Immature natural killer cell (primary cell): ENCODE measurements around the gene SIDT2. TPM values are rescaled to one million over a fixed set of nuclear protein-coding genes. Genes with fewer than 3 reads are reported as not detected.

Experiments
- DNase-seq, 3 donors: peaks; one replicate each; pipeline ENCODE4 v3.0.0; 2022; ENCODE audit warnings: mixed read lengths in 1 of 3
- H3K27ac Mint-ChIP-seq, 6 donors: one replicate each; pipeline ENCODE4 v1.8.0; 2020; ENCODE audit warnings: mixed read lengths in 6 of 6, mild to moderate bottlenecking in 5 of 6, inconsistent platforms in 4 of 6, moderate library complexity in 3 of 6
- H3K27me3 Mint-ChIP-seq, 3 donors: one replicate each; pipeline ENCODE4 v1.8.0; 2020 to 2021; ENCODE audit warnings: low read depth in 3 of 3, mild to moderate bottlenecking in 3 of 3, mixed read lengths in 3 of 3, moderate library complexity in 3 of 3, inconsistent platforms in 1 of 3
- H3K36me3 Mint-ChIP-seq, 3 donors: one replicate each; pipeline ENCODE4 v1.8.0; 2020; ENCODE audit warnings: mixed read lengths in 3 of 3, inconsistent platforms in 2 of 3, mild to moderate bottlenecking in 2 of 3
- H3K4me1 Mint-ChIP-seq, 2 donors: one replicate each; pipeline ENCODE4 v1.8.0; 2020; ENCODE audit warnings: inconsistent platforms in 2 of 2, mild to moderate bottlenecking in 2 of 2, mixed read lengths in 2 of 2, moderate library complexity in 1 of 2
- H3K4me3 Mint-ChIP-seq, 5 donors: one replicate each; pipeline ENCODE4 v1.8.0; 2020; ENCODE audit warnings: mild to moderate bottlenecking in 5 of 5, mixed read lengths in 5 of 5, inconsistent platforms in 3 of 5, moderate library complexity in 3 of 5
- H3K9me3 Mint-ChIP-seq, 6 donors: one replicate each; pipeline ENCODE4 v1.8.0; 2020; ENCODE audit warnings: mild to moderate bottlenecking in 6 of 6, mixed read lengths in 6 of 6, inconsistent platforms in 4 of 6, moderate library complexity in 3 of 6
- polyA plus RNA-seq, 3 donors: library from polyadenylated mRNA; unstranded; fragments of 300-500 nt; fragmentation: Illumina TruSeq; gene quantifications; one replicate each; pipeline ENCODE4 v1.2.3, GENCODE V29; 2021

SIDT2 gene
- polyA plus RNA-seq, 3 donors from 2014 or later = 1.6 to 4.7 (median 1.7) TPM

- no peaks in the 10 kb centered on the region for H3K36me3 Mint-ChIP-seq
- no peaks in the 10 kb centered on the region for H3K9me3 Mint-ChIP-seq
- no peaks in the 10 kb centered on the region for H3K27me3 Mint-ChIP-seq
- peak overlapping the region in 1 of 6 donors; percentile 22 for H3K27ac Mint-ChIP-seq
- H3K4me1 Mint-ChIP-seq = peaks cover 28 to 78% of the 10 kb centered on the region in 2 donors
- no peak overlapping the region for H3K4me3 Mint-ChIP-seq
- no peak for DNase-seq
Observed at GRCh38 chr11:117154468-117154867, 24.1 kb upstream of the SIDT2 start.

- no peak for DNase-seq
- Mint-ChIP-seq H3K4me3 (no peak overlapping the region), H3K27ac (peak overlapping the region in 3 of 6 donors; percentile 15 to 58 (median 43)), H3K27me3 (peaks cover 0 to 1% (median 0%) of the 10 kb centered on the region in 3 donors), H3K4me1 (peaks cover 10 to 60% of the 10 kb centered on the region in 2 donors), H3K9me3 (no peaks in the 10 kb centered on the region), H3K36me3 (peaks cover 0 to 4% (median 0%) of the 10 kb centered on the region in 3 donors)
Observed at GRCh38 chr11:117157507-117157906, 21.0 kb upstream of the SIDT2 start.

- Mint-ChIP-seq H3K4me3 (no peak overlapping the region), H3K36me3 (peaks cover 3 to 13% (median 4%) of the 10 kb centered on the region in 3 donors), H3K4me1 (peaks cover 8 to 48% of the 10 kb centered on the region in 2 donors), H3K27me3 (peaks cover 0 to 1% (median 0%) of the 10 kb centered on the region in 3 donors), H3K9me3 (no peaks in the 10 kb centered on the region), H3K27ac (no peak overlapping the region)
- no peak for DNase-seq
Observed at GRCh38 chr11:117159892-117160291, 18.7 kb upstream of the SIDT2 start.

- peak overlapping the region in 3 of 6 donors; percentile 2 to 56 (median 24) for H3K27ac Mint-ChIP-seq
- no peak overlapping the region for H3K4me3 Mint-ChIP-seq
- DNase-seq = no peak
- H3K36me3 Mint-ChIP-seq = peaks cover 3 to 20% (median 9%) of the 10 kb centered on the region in 3 donors
- peaks cover 0 to 2% (median 1%) of the 10 kb centered on the region in 3 donors for H3K27me3 Mint-ChIP-seq
- no peaks in the 10 kb centered on the region for H3K9me3 Mint-ChIP-seq
- H3K4me1 Mint-ChIP-seq = peaks cover 8 to 44% of the 10 kb centered on the region in 2 donors
Observed at GRCh38 chr11:117160826-117161225, 17.7 kb upstream of the SIDT2 start.

- DNase-seq = no peak
- peaks cover 3 to 40% (median 34%) of the 10 kb centered on the region in 3 donors for H3K36me3 Mint-ChIP-seq
- no peaks in the 10 kb centered on the region for H3K9me3 Mint-ChIP-seq
- peak overlapping the region in 3 of 6 donors; percentile 24 to 66 (median 51) for H3K27ac Mint-ChIP-seq
- peaks cover 0 to 5% of the 10 kb centered on the region in 2 donors for H3K4me1 Mint-ChIP-seq
- peaks cover 0 to 2% (median 1%) of the 10 kb centered on the region in 3 donors for H3K27me3 Mint-ChIP-seq
- H3K4me3 Mint-ChIP-seq = no peak overlapping the region
Observed at GRCh38 chr11:117166491-117166890, 12.1 kb upstream of the SIDT2 start.

GRCh38 chr11:117169736-117170135 lies 8.8 kb upstream of the SIDT2 start:
- Mint-ChIP-seq H3K4me3 (no peak overlapping the region), H3K36me3 (peaks cover 0 to 31% (median 30%) of the 10 kb centered on the region in 3 donors), H3K27me3 (peaks cover 0 to 2% (median 0%) of the 10 kb centered on the region in 3 donors), H3K9me3 (no peaks in the 10 kb centered on the region), H3K4me1 (peaks cover 5 to 14% of the 10 kb centered on the region in 2 donors), H3K27ac (no peak overlapping the region)
- DNase-seq = no peak

- no peak for DNase-seq
- Mint-ChIP-seq H3K27ac (no peak overlapping the region), H3K9me3 (no peaks in the 10 kb centered on the region), H3K4me1 (peaks cover 5 to 13% of the 10 kb centered on the region in 2 donors), H3K27me3 (peaks cover 0 to under 1% (median 0%) of the 10 kb centered on the region in 3 donors), H3K36me3 (peaks cover 0 to 30% (median 29%) of the 10 kb centered on the region in 3 donors), H3K4me3 (no peak overlapping the region)
Observed at GRCh38 chr11:117170210-117170609, 8.3 kb upstream of the SIDT2 start.

- Mint-ChIP-seq H3K36me3 (peaks cover 0 to 23% (median 23%) of the 10 kb centered on the region in 3 donors), H3K9me3 (no peaks in the 10 kb centered on the region), H3K27ac (peak overlapping the region in 1 of 6 donors; percentile 3), H3K4me3 (no peak overlapping the region), H3K4me1 (peaks cover 5 to 9% of the 10 kb centered on the region in 2 donors), H3K27me3 (no peaks in the 10 kb centered on the region)
- DNase-seq = no peak
Observed at GRCh38 chr11:117171007-117171403, 7.5 kb upstream of the SIDT2 start.

- Mint-ChIP-seq H3K4me1 (peaks cover 5 to 9% of the 10 kb centered on the region in 2 donors), H3K27me3 (no peaks in the 10 kb centered on the region), H3K27ac (peak overlapping the region in 4 of 6 donors; percentile 14 to 69 (median 22)), H3K36me3 (peaks cover 0 to 18% (median 17%) of the 10 kb centered on the region in 3 donors), H3K4me3 (no peak overlapping the region), H3K9me3 (no peaks in the 10 kb centered on the region)
- DNase-seq = no peak
Observed at GRCh38 chr11:117171404-117172061, 7.0 kb upstream of the SIDT2 start.

- Mint-ChIP-seq H3K9me3 (no peaks in the 10 kb centered on the region), H3K4me1 (peaks cover 6 to 11% of the 10 kb centered on the region in 2 donors), H3K27me3 (no peaks in the 10 kb centered on the region), H3K36me3 (peaks cover 0 to 12% (median 8%) of the 10 kb centered on the region in 3 donors), H3K27ac (peak overlapping the region; percentile 19 to 81 (median 43)), H3K4me3 (no peak overlapping the region)
- DNase-seq = no peak
Observed at GRCh38 chr11:117172724-117173421, 5.7 kb upstream of the SIDT2 start.

GRCh38 chr11:117175104-117175503 lies 3.4 kb upstream of the SIDT2 start:
- Mint-ChIP-seq H3K4me3 (no peak overlapping the region), H3K27me3 (peaks cover 0 to 8% (median 3%) of the 10 kb centered on the region in 3 donors), H3K27ac (peak overlapping the region in 3 of 6 donors; percentile 36 to 56 (median 40)), H3K4me1 (peaks cover 25 to 29% of the 10 kb centered on the region in 2 donors), H3K36me3 (peaks cover 0 to 7% (median 0%) of the 10 kb centered on the region in 3 donors), H3K9me3 (no peaks in the 10 kb centered on the region)
- DNase-seq = no peak

GRCh38 chr11:117175781-117176180 lies 2.8 kb upstream of the SIDT2 start:
- no peak for DNase-seq
- Mint-ChIP-seq H3K9me3 (no peaks in the 10 kb centered on the region), H3K27ac (peak overlapping the region in 3 of 6 donors; percentile 40 to 56 (median 46)), H3K27me3 (peaks cover 0 to 8% (median 3%) of the 10 kb centered on the region in 3 donors), H3K36me3 (no peaks in the 10 kb centered on the region), H3K4me1 (peaks cover 29 to 35% of the 10 kb centered on the region in 2 donors), H3K4me3 (no peak overlapping the region)

GRCh38 chr11:117176186-117176585 lies 2.4 kb upstream of the SIDT2 start:
- peak overlapping the region in 2 of 6 donors; percentile 25 to 45 for H3K27ac Mint-ChIP-seq

More at GRCh38 chr11:117176186-117176585, 2.4 kb upstream of the SIDT2 start:
- Mint-ChIP-seq H3K9me3 (no peaks in the 10 kb centered on the region), H3K36me3 (no peaks in the 10 kb centered on the region), H3K4me1 (peaks cover 33 to 39% of the 10 kb centered on the region in 2 donors), H3K4me3 (no peak overlapping the region), H3K27me3 (peaks cover 0 to 8% (median 3%) of the 10 kb centered on the region in 3 donors)
- no peak for DNase-seq
